GM23248 (cell line): ENCODE data around the gene ISY1. TPM values are rescaled to one million over a fixed set of nuclear protein-coding genes. Genes with fewer than 3 reads are reported as not detected.
"Not testable (repeated sequence)": the region's sequence is repeated elsewhere in the genome, so short reads cannot be mapped to it uniquely, and the experiment has no call there.

Experiments used
- DNase-seq: peaks from one replicate; pipeline ENCODE4 v3.0.0-alpha.2; 2015
- H2AFZ ChIP-seq: fragments of 200-600 bp; sonication (generic); 2 replicates; pipeline ENCODE4 v1.6.1; 2016; ENCODE audit warnings: antibody characterized with exemption
- H3F3A ChIP-seq: fragments of 200-600 bp; sonication (generic); 2 replicates; pipeline ENCODE4 v1.6.1; 2016; ENCODE audit warnings: mild to moderate bottlenecking, antibody characterized with exemption, mixed run types; ENCODE audit not compliant: insufficient read depth
- H3K27ac ChIP-seq: fragments of 200-600 bp; sonication (generic); 2 replicates; pipeline ENCODE4 v1.5.1; 2016; ENCODE audit warnings: mild to moderate bottlenecking
- H3K27me3 ChIP-seq: fragments of 200-600 bp; sonication (generic); replicated peaks from 2 replicates; pipeline ENCODE4 v1.6.1; 2016; ENCODE audit warnings: mild to moderate bottlenecking; ENCODE audit not compliant: insufficient read depth
- H3K36me3 ChIP-seq: fragments of 200-600 bp; sonication (generic); 2 replicates; pipeline ENCODE4 v1.6.1; 2016; ENCODE audit warnings: low read depth, mild to moderate bottlenecking
- H3K4me1 ChIP-seq: fragments of 200-600 bp; sonication (generic); 2 replicates; pipeline ENCODE4 v1.6.1; 2016; ENCODE audit warnings: mild to moderate bottlenecking; ENCODE audit not compliant: insufficient read depth
- H3K4me2 ChIP-seq: fragments of 200-600 bp; sonication (generic); one replicate; pipeline ENCODE4 v1.6.1; 2016; ENCODE audit warnings: mild to moderate bottlenecking; ENCODE audit not compliant: unreplicated experiment
- H3K4me3 ChIP-seq: fragments of 200-600 bp; sonication (generic); 2 replicates; pipeline ENCODE4 v1.5.1; 2016; ENCODE audit warnings: mild to moderate bottlenecking
- H3K79me2 ChIP-seq: fragments of 200-600 bp; sonication (generic); 2 replicates; pipeline ENCODE4 v1.6.1; 2016; ENCODE audit warnings: mild to moderate bottlenecking; ENCODE audit not compliant: insufficient read depth
- H3K9ac ChIP-seq: fragments of 200-600 bp; sonication (generic); 2 replicates; pipeline ENCODE4 v1.6.1; 2016; ENCODE audit warnings: mild to moderate bottlenecking
- H3K9me2 ChIP-seq: fragments of 200-600 bp; sonication (generic); 2 replicates; pipeline ENCODE4 v1.6.1; 2016; ENCODE audit warnings: mixed run types, mild to moderate bottlenecking, moderate library complexity; ENCODE audit not compliant: insufficient read depth
- H3K9me3 ChIP-seq: fragments of 200-600 bp; sonication (generic); one replicate; pipeline ENCODE4 v1.6.1; 2017; ENCODE audit warnings: low read depth
- H4K20me1 ChIP-seq: fragments of 200-600 bp; sonication (generic); 2 replicates; pipeline ENCODE4 v1.6.0; 2016; ENCODE audit not compliant: insufficient read depth
- EZH2 ChIP-seq: fragments of 200-600 bp; sonication (generic); IDR thresholded peaks from 2 replicates; pipeline ENCODE4 v1.6.1; 2018; ENCODE audit warnings: antibody characterized with exemption, mild to moderate bottlenecking; ENCODE audit not compliant: insufficient read depth, poor library complexity, severe bottlenecking
- EZH2phosphoT487 ChIP-seq: fragments of 200-600 bp; sonication (generic); IDR thresholded peaks from 2 replicates; pipeline ENCODE4 v1.6.1; 2018; ENCODE audit warnings: antibody characterized with exemption, moderate library complexity, mild to moderate bottlenecking, low read depth; ENCODE audit not compliant: insufficient read depth
- WGBS, 2 experiments: methylation state at CpG; one replicate each; pipeline ENCODE4 v1.1.6; 2015 to 2017; ENCODE audit warnings: low lambda C conversion rate in 2 of 2, low coverage in 1 of 2; ENCODE audit errors: missing lambda C conversion rate in 2 of 2; 5-methylcytosine and 5-hydroxymethylcytosine counted together
- in situ Hi-C: fragments of 300-500 bp; cut with MboI; formaldehyde crosslinking; loops from 2 replicates; pipeline ENCODE4 v1.15.0; 2020
- polyA plus RNA-seq: library from polyadenylated mRNA; unstranded; fragments of >200 nt; fragmentation: Nextera tagmentation; extraction: Ambion mirVana; gene quantifications from 2 replicates; pipeline ENCODE4 v1.2.1, GENCODE V29; 2016
- total RNA-seq: library from RNA; depleted of rRNA; stranded (reverse); fragments of >200 nt; shearing (Covaris generic); gene quantifications from 2 replicates; pipeline ENCODE4 v1.2.3, GENCODE V29; 2014

The ISY1 gene
- total and polyA plus RNA-seq, 2 experiments from 2014 or later, result 33.8 to 51.3 TPM

- Histone ChIP-seq H3K4me2 (no peak overlapping the region), H3K27ac (no peak overlapping the region), H3K9ac (no peak overlapping the region), H3K4me3 (no peak overlapping the region), H3K36me3 (peaks cover 19% of the 10 kb centered on the region), H3F3A (no peaks in the 10 kb centered on the region), H3K4me1 (no peaks in the 10 kb centered on the region), H2AFZ (no peak overlapping the region), H3K9me3 (no peaks in the 10 kb centered on the region), H4K20me1 (no peaks in the 10 kb centered on the region), H3K27me3 (no peaks in the 10 kb centered on the region), H3K9me2 (no peaks in the 10 kb centered on the region), H3K79me2 (no peaks in the 10 kb centered on the region)
- TF ChIP-seq EZH2 (no peak), EZH2phosphoT487 (no peak)
- in situ Hi-C loops, result no loop called here
- 93 to 96% methylated on average over 1 of the region's 1 CpG for WGBS, 2 experiments
- no peak for DNase-seq
Observed at GRCh38 chr3:129139911-129140310, 21.0 kb downstream of the ISY1 start.

- in situ Hi-C loops, H3K4me1 ChIP-seq, H3K9me3 ChIP-seq, H3K27me3 ChIP-seq, H3K27ac ChIP-seq, H3F3A ChIP-seq, H3K79me2 ChIP-seq, H3K4me3 ChIP-seq, H2AFZ ChIP-seq, H3K9me2 ChIP-seq, H4K20me1 ChIP-seq, H3K9ac ChIP-seq, DNase-seq, H3K4me2 ChIP-seq: not testable (repeated sequence)
- WGBS, 2 experiments, result 99% methylated on average over 9 to 10 of the region's 10 CpGs
- H3K36me3 ChIP-seq, result peaks cover 33% of the 10 kb centered on the region
Observed at GRCh38 chr3:129136275-129136674, 24.6 kb downstream of the ISY1 start.

- no peaks in the 10 kb centered on the region for H3F3A ChIP-seq
- no peak overlapping the region for H3K4me3 ChIP-seq
- H3K4me1 ChIP-seq, result no peaks in the 10 kb centered on the region
- in situ Hi-C loops, result no loop called here
- peaks cover 18% of the 10 kb centered on the region for H3K36me3 ChIP-seq
- H3K27me3 ChIP-seq, result no peaks in the 10 kb centered on the region
- H3K9ac ChIP-seq, result no peak overlapping the region
- 92 to 95% methylated on average over 5 of the region's 5 CpGs for WGBS, 2 experiments
- no peaks in the 10 kb centered on the region for H4K20me1 ChIP-seq
- H3K79me2 ChIP-seq, result no peaks in the 10 kb centered on the region
- H3K4me2 ChIP-seq, result no peak overlapping the region
- H3K9me3 ChIP-seq, result no peaks in the 10 kb centered on the region
- no peak overlapping the region for H2AFZ ChIP-seq
- no peak for DNase-seq
- no peaks in the 10 kb centered on the region for H3K9me2 ChIP-seq
- TF ChIP-seq EZH2 (no peak), EZH2phosphoT487 (no peak)
- no peak overlapping the region for H3K27ac ChIP-seq
Observed at GRCh38 chr3:129132097-129132866, 28.6 kb downstream of the ISY1 start.

DNA sequence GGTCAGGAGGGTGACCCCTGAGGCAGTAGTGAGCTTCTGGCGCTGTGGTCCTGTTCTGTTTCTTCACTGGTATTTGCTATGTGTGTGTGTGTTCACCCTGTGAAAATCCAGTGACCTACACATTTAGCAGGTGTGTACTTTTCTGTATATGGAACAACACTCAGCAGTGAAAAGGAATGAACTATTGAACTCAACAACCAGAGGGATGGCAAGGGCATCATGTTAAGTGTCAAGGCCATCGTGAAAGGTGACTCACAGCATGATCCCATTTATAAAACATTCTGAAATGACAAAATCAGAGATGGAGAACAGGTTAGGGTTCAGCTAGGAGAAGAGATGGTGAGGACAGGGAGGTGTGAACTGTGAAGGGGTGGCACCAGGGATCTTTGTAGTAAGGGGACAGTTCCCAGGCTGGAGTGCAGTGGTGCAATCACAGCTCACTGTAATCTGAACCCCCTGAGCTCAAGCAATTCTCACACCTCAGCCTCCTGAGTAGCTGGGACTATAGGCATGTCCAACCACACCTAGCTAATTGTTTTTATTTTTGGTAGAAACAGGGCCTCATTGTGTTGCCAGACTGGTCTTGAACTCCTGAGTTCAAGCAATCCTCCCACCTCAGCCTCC is 29.3 kb downstream of the ISY1 start:
- 64 to 75% methylated on average over 2 of the region's 2 CpGs for WGBS, 2 experiments
- no peak overlapping the region for H2AFZ ChIP-seq

More for the DNA sequence above, 29.3 kb downstream of the ISY1 start:
- Histone ChIP-seq H3K4me3 (no peak overlapping the region), H3K9me3 (no peaks in the 10 kb centered on the region), H4K20me1 (no peaks in the 10 kb centered on the region), H3K79me2 (no peaks in the 10 kb centered on the region), H3F3A (no peaks in the 10 kb centered on the region), H3K4me1 (no peaks in the 10 kb centered on the region), H3K36me3 (peaks cover 14% of the 10 kb centered on the region; the same call in 1 of the 2 replicates), H3K27me3 (no peaks in the 10 kb centered on the region), H3K9ac (no peak overlapping the region), H3K4me2 (no peak overlapping the region), H3K9me2 (no peaks in the 10 kb centered on the region), H3K27ac (no peak overlapping the region)
- TF ChIP-seq EZH2phosphoT487 (no peak), EZH2 (no peak)
- DNase-seq, result no peak
- in situ Hi-C loops, result no loop called here
